ENCODE results near the gene IGF2. TPM values are rescaled to one million over a fixed set of nuclear protein-coding genes. Genes with fewer than 3 reads are reported as not detected.
A peak's percentile ranks its signal among the peaks of the same experiment; 100 is the strongest.

Gene IGF2
- total RNA-seq, 5 donors from 2014 or later (not counting 1 experiment from before 2014, with no cell fraction given), result 0.30 to 0.98 (median 0.60) TPM; not detected in 1

- peaks cover 0 to 73% of the 10 kb centered on the region in 2 experiments for H3K27me3 ChIP-seq (replicated peaks in 1 of 2; ENCODE audit: control insufficient read depth in 2 of 2, extremely low read depth in 1 of 2, insufficient read depth in 2 of 2, low read length in 1 of 2)
- ChIA-PET POLR2A (no interaction called here), CTCF (interaction anchor here (0.5 to 4.8 kb wide), 18 partner anchors 10 to 1724 kb away, joined by 3 to 41 read pairs (median 4); partner anchors contain the start of gene TNNI2 (in 1 of the 2))
- peak; percentile 57 to 90 (median 76) for DNase-seq
- no peak overlapping the region for H3K27ac Mint-ChIP-seq
- H3K4me1 ChIP-seq (ENCODE audit: control insufficient read depth in 1 of 2, extremely low read depth in 1 of 2, insufficient read depth in 2 of 2, low read length in 2 of 2), result peaks cover 0 to 15% of the 10 kb centered on the region in 2 experiments
- no peaks in the 10 kb centered on the region for H3K9me3 ChIP-seq
- peak overlapping the region in 1 of 2 donors; percentile 9 for H3K4me3 ChIP-seq (ENCODE audit: control insufficient read depth in 1 of 2, extremely low read depth in 1 of 2, low read length in 1 of 2)
- peaks cover 33 to 42% of the 10 kb centered on the region in 2 donors for H3K27me3 Mint-ChIP-seq
- peak; percentile 70 to 86 (median 81) for ATAC-seq (replicated peaks in 1 of 4)
- no peaks in the 10 kb centered on the region for H3K36me3 Mint-ChIP-seq
- H3K4me3 Mint-ChIP-seq, result peak overlapping the region; percentile 17 to 64 (median 21)
- peaks cover 5 to 9% (median 6%) of the 10 kb centered on the region in 3 donors for H3K4me1 Mint-ChIP-seq
- no peaks in the 10 kb centered on the region for H3K9me3 Mint-ChIP-seq
- H3K27ac ChIP-seq (ENCODE audit: low read length), result no peak overlapping the region
- WGBS (ENCODE audit: insufficient coverage), result 3% methylated on average over 19 of the region's 22 CpGs
- H3K36me3 ChIP-seq (ENCODE audit: control insufficient read depth in 2 of 2, extremely low read depth in 1 of 2, insufficient read depth in 1 of 2, low read length in 1 of 2), result no peaks in the 10 kb centered on the region
These were observed 12.5 kb upstream of the IGF2 start for GRCh38 chr11:2151500-2152257.

GRCh38 chr11:2149864-2150847 lies 11.0 kb upstream of the IGF2 start:
- Histone ChIP-seq H3K27ac (ENCODE audit: low read length) (no peak overlapping the region), H3K4me1 (ENCODE audit: control insufficient read depth in 1 of 2, extremely low read depth in 1 of 2, insufficient read depth in 2 of 2, low read length in 2 of 2) (peaks cover 0 to 11% of the 10 kb centered on the region in 2 experiments), H3K4me3 (ENCODE audit: control insufficient read depth in 1 of 2, extremely low read depth in 1 of 2, low read length in 1 of 2) (no peak overlapping the region), H3K36me3 (ENCODE audit: control insufficient read depth in 2 of 2, extremely low read depth in 1 of 2, insufficient read depth in 1 of 2, low read length in 1 of 2) (no peaks in the 10 kb centered on the region), H3K27me3 (replicated peaks in 1 of 2; ENCODE audit: control insufficient read depth in 2 of 2, extremely low read depth in 1 of 2, insufficient read depth in 2 of 2, low read length in 1 of 2) (peaks cover 0 to 80% of the 10 kb centered on the region in 2 experiments), H3K9me3 (no peaks in the 10 kb centered on the region)
- no peak for ATAC-seq (replicated peaks in 1 of 4)
- Mint-ChIP-seq H3K36me3 (no peaks in the 10 kb centered on the region), H3K4me1 (peaks cover 5 to 9% (median 6%) of the 10 kb centered on the region in 3 donors), H3K27ac (no peak overlapping the region), H3K27me3 (peaks cover 40 to 54% of the 10 kb centered on the region in 2 donors), H3K4me3 (no peak overlapping the region), H3K9me3 (no peaks in the 10 kb centered on the region)
- ChIA-PET POLR2A (no interaction called here), CTCF (interaction anchor here (0.6 to 4.8 kb wide), 12 partner anchors 8 to 458 kb away, joined by 3 to 41 read pairs (median 4); no protein-coding TSS in a partner anchor)
- no peak for DNase-seq
- WGBS (ENCODE audit: insufficient coverage), result 33% methylated on average over 7 of the region's 11 CpGs

GRCh38 chr11:2149460-2149859 lies 10.3 kb upstream of the IGF2 start:
- H3K4me1 ChIP-seq (ENCODE audit: control insufficient read depth in 1 of 2, extremely low read depth in 1 of 2, insufficient read depth in 2 of 2, low read length in 2 of 2), result peaks cover under 1 to 12% of the 10 kb centered on the region in 2 experiments
- H3K4me3 Mint-ChIP-seq, result no peak overlapping the region
- WGBS (ENCODE audit: insufficient coverage), result 54% methylated on average over 7 of the region's 8 CpGs
- no peak for ATAC-seq (replicated peaks in 1 of 4)
- H3K9me3 Mint-ChIP-seq, result no peaks in the 10 kb centered on the region
- peaks cover 0 to 82% of the 10 kb centered on the region in 2 experiments for H3K27me3 ChIP-seq (replicated peaks in 1 of 2; ENCODE audit: control insufficient read depth in 2 of 2, extremely low read depth in 1 of 2, insufficient read depth in 2 of 2, low read length in 1 of 2)
- H3K27ac Mint-ChIP-seq, result no peak overlapping the region
- ChIA-PET POLR2A (no interaction called here), CTCF (interaction anchor here (0.6 to 4.8 kb wide), 6 partner anchors 111 to 457 kb away, joined by 3 to 41 read pairs (median 5); no protein-coding TSS in a partner anchor)
- no peaks in the 10 kb centered on the region for H3K36me3 ChIP-seq (ENCODE audit: control insufficient read depth in 2 of 2, extremely low read depth in 1 of 2, insufficient read depth in 1 of 2, low read length in 1 of 2)
- no peak overlapping the region for H3K4me3 ChIP-seq (ENCODE audit: control insufficient read depth in 1 of 2, extremely low read depth in 1 of 2, low read length in 1 of 2)
- H3K9me3 ChIP-seq, result no peaks in the 10 kb centered on the region
- H3K27me3 Mint-ChIP-seq, result peaks cover 45 to 60% of the 10 kb centered on the region in 2 donors
- no peak overlapping the region for H3K27ac ChIP-seq (ENCODE audit: low read length)
- H3K4me1 Mint-ChIP-seq, result peaks cover 5 to 9% (median 6%) of the 10 kb centered on the region in 3 donors
- H3K36me3 Mint-ChIP-seq, result no peaks in the 10 kb centered on the region
- DNase-seq, result no peak

GRCh38 chr11:2148595-2148994 lies 9.4 kb upstream of the IGF2 start:
- Histone ChIP-seq H3K4me3 (ENCODE audit: control insufficient read depth in 1 of 2, extremely low read depth in 1 of 2, low read length in 1 of 2) (no peak overlapping the region), H3K9me3 (no peaks in the 10 kb centered on the region), H3K27ac (ENCODE audit: low read length) (no peak overlapping the region), H3K4me1 (ENCODE audit: control insufficient read depth in 1 of 2, extremely low read depth in 1 of 2, insufficient read depth in 2 of 2, low read length in 2 of 2) (peaks cover 3 to 18% of the 10 kb centered on the region in 2 experiments), H3K36me3 (ENCODE audit: control insufficient read depth in 2 of 2, extremely low read depth in 1 of 2, insufficient read depth in 1 of 2, low read length in 1 of 2) (no peaks in the 10 kb centered on the region), H3K27me3 (replicated peaks in 1 of 2; ENCODE audit: control insufficient read depth in 2 of 2, extremely low read depth in 1 of 2, insufficient read depth in 2 of 2, low read length in 1 of 2) (peaks cover 0 to 85% of the 10 kb centered on the region in 2 experiments)
- ATAC-seq (replicated peaks in 1 of 4), result no peak
- no peak overlapping the region for H3K27ac Mint-ChIP-seq
- H3K9me3 Mint-ChIP-seq, result no peaks in the 10 kb centered on the region
- H3K4me1 Mint-ChIP-seq, result peaks cover 7 to 9% (median 9%) of the 10 kb centered on the region in 3 donors
- H3K27me3 Mint-ChIP-seq, result peaks cover 45 to 62% of the 10 kb centered on the region in 2 donors
- ChIA-PET POLR2A (no interaction called here), CTCF (no interaction called here)
- WGBS (ENCODE audit: insufficient coverage), result 67% methylated on average over 1 of the region's 5 CpGs
- no peak overlapping the region for H3K4me3 Mint-ChIP-seq
- no peak for DNase-seq
- no peaks in the 10 kb centered on the region for H3K36me3 Mint-ChIP-seq

- H3K36me3 ChIP-seq (ENCODE audit: control insufficient read depth in 2 of 2, extremely low read depth in 1 of 2, insufficient read depth in 1 of 2, low read length in 1 of 2), result no peaks in the 10 kb centered on the region
- WGBS (ENCODE audit: insufficient coverage), result 30% methylated on average over 7 of the region's 11 CpGs
- peaks cover 54 to 73% of the 10 kb centered on the region in 2 donors for H3K27me3 Mint-ChIP-seq
- DNase-seq (no peak), ATAC-seq (replicated peaks in 1 of 4) (no peak)
- no peaks in the 10 kb centered on the region for H3K9me3 Mint-ChIP-seq
- H3K4me3 Mint-ChIP-seq, result no peak overlapping the region
- H3K27me3 ChIP-seq (replicated peaks in 1 of 2; ENCODE audit: control insufficient read depth in 2 of 2, extremely low read depth in 1 of 2, insufficient read depth in 2 of 2, low read length in 1 of 2), result peaks cover 4 to 94% of the 10 kb centered on the region in 2 experiments
- CTCF ChIA-PET, result interaction anchor here in 1 of 2 donors (0.7 kb wide), 1 partner anchor 1216 kb away, joined by 10 read pairs; no protein-coding TSS in a partner anchor
- H3K4me3 ChIP-seq (ENCODE audit: control insufficient read depth in 1 of 2, extremely low read depth in 1 of 2, low read length in 1 of 2), result no peak overlapping the region
- POLR2A ChIA-PET, result no interaction called here
- H3K9me3 ChIP-seq, result no peaks in the 10 kb centered on the region
- H3K4me1 Mint-ChIP-seq, result peaks cover 9 to 17% (median 13%) of the 10 kb centered on the region in 3 donors
- peaks cover 3 to 18% of the 10 kb centered on the region in 2 experiments for H3K4me1 ChIP-seq (ENCODE audit: control insufficient read depth in 1 of 2, extremely low read depth in 1 of 2, insufficient read depth in 2 of 2, low read length in 2 of 2)
- no peaks in the 10 kb centered on the region for H3K36me3 Mint-ChIP-seq
- H3K27ac Mint-ChIP-seq, result no peak overlapping the region
- no peak overlapping the region for H3K27ac ChIP-seq (ENCODE audit: low read length)
These were observed 8.2 kb upstream of the IGF2 start for GRCh38 chr11:2147391-2147790.

- H3K27me3 ChIP-seq (replicated peaks in 1 of 2; ENCODE audit: control insufficient read depth in 2 of 2, extremely low read depth in 1 of 2, insufficient read depth in 2 of 2, low read length in 1 of 2), result peaks cover 6 to 90% of the 10 kb centered on the region in 2 experiments
- peaks cover 3 to 7% of the 10 kb centered on the region in 2 experiments for H3K4me1 ChIP-seq (ENCODE audit: control insufficient read depth in 1 of 2, extremely low read depth in 1 of 2, insufficient read depth in 2 of 2, low read length in 2 of 2)
- H3K27ac Mint-ChIP-seq, result no peak overlapping the region
- H3K36me3 ChIP-seq (ENCODE audit: control insufficient read depth in 2 of 2, extremely low read depth in 1 of 2, insufficient read depth in 1 of 2, low read length in 1 of 2), result no peaks in the 10 kb centered on the region
- no peak for DNase-seq
- H3K27ac ChIP-seq (ENCODE audit: low read length), result no peak overlapping the region
- H3K4me1 Mint-ChIP-seq, result peaks cover 0 to 14% (median 8%) of the 10 kb centered on the region in 3 donors
- no peaks in the 10 kb centered on the region for H3K9me3 Mint-ChIP-seq
- ChIA-PET POLR2A (interaction anchor here in 1 of 2 donors (0.6 kb wide), 1 partner anchor 109 kb away, joined by 5 read pairs; no protein-coding TSS in a partner anchor), CTCF (no interaction called here)
- no peaks in the 10 kb centered on the region for H3K9me3 ChIP-seq
- H3K36me3 Mint-ChIP-seq, result no peaks in the 10 kb centered on the region
- peaks cover 63 to 81% of the 10 kb centered on the region in 2 donors for H3K27me3 Mint-ChIP-seq
- H3K4me3 Mint-ChIP-seq, result no peak overlapping the region
- WGBS (ENCODE audit: insufficient coverage), result 31% methylated on average over 17 of the region's 19 CpGs
- no peak for ATAC-seq (replicated peaks in 1 of 4)
- H3K4me3 ChIP-seq (ENCODE audit: control insufficient read depth in 1 of 2, extremely low read depth in 1 of 2, low read length in 1 of 2), result no peak overlapping the region
These were observed 6.9 kb upstream of the IGF2 start for GRCh38 chr11:2146051-2146450.

All from T-cell (primary cell).